ENCODE data around the gene USP32.

Gene USP32

DNA sequence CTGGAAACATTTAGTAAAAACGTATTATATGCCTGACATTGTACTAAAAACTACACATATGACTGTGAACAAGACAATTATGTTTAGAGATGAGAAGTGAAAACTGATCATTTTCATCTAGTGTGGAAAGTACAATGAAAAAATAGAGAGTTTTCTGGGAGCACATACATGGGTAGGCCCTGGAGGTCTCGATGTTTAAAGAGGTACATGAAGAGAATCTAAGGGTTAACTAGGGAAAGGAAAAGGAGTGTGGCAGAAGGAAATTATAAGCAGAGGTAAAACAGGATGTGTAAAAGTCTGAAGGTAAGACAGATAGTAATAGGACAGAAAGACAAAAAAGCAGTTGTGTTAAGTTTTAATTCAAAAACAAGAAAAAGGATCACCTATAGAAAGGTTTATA lies 113.7 kb downstream of the USP32 start:
- FAIRE-seq: no peak
- no peak for DNase-seq (ENCODE audit: insufficient read length)
- TF ChIP-seq POLR2A (IDR thresholded peaks at IDR 0.05; ENCODE audit: low read depth, low read length) (no peak), POLR2AphosphoS5 (IDR thresholded peaks at IDR 0.05; ENCODE audit: low read depth, low read length) (no peak), TAF1 (IDR thresholded peaks at IDR 0.05; ENCODE audit: borderline replicate concordance, low read depth, low read length) (no peak)

DNA sequence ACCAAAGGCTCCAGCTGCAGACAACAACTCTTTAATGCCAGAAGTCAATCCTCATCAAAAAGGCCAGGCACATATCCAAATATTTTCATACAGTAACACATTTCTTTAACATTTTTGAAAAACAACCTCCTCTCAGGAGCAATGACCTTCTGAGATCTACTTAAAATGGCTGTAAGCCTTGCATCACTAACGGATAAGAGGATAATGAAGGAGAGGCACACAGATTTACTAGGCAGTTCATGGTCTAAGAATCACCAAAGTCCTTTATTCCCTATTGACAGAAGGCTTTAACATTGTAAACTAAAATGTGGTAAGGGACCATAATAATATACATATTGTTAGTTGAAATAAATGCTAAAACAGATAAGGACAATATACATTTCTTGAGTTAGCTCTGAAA lies 114.7 kb downstream of the USP32 start:
- no peak for FAIRE-seq
- DNase-seq (ENCODE audit: insufficient read length): no peak
- TF ChIP-seq POLR2A (IDR thresholded peaks at IDR 0.05; ENCODE audit: low read depth, low read length) (no peak), POLR2AphosphoS5 (IDR thresholded peaks at IDR 0.05; ENCODE audit: low read depth, low read length) (no peak), TAF1 (IDR thresholded peaks at IDR 0.05; ENCODE audit: borderline replicate concordance, low read depth, low read length) (no peak)

DNA sequence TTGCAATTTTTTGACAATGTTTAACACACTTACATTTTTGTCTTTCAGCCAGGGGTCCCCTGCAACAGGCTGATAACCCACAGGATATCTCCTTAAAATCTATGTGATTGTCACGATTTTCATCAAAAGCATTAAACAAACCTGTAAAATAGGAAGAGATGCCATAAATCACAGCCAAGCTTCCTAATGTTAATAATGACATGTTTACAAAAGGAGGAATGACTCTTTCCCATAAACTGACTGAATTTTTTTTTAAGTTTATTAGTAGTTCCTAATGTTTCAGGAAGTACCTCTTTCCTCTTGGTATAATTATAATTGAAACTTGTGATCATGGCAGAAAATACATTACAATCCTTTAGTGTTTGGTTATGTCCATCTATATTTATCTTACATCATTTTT lies 122.5 kb downstream of the USP32 start:
- no peak for FAIRE-seq

DNA sequence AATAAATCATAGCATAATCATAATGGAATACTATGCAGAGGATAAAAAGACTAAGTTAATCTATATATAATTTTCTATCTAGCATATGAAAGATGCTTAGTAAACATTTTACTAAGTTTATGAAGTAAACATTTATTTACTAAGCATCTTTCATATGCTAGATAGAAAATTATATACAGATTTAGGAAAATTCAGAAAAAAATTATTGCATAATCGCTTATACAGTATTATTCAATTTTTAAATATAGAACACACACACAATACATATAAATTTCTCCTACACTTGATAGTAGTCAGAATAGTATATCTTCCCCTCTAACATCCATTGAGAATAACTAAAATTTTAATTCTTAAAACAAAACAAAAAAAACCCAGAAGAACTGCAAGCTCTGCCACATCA lies 131.4 kb downstream of the USP32 start:
- no peak for DNase-seq (ENCODE audit: insufficient read length)
- no peak for FAIRE-seq
- TF ChIP-seq POLR2AphosphoS5 (IDR thresholded peaks at IDR 0.05; ENCODE audit: low read depth, low read length) (no peak), TAF1 (IDR thresholded peaks at IDR 0.05; ENCODE audit: borderline replicate concordance, low read depth, low read length) (no peak), POLR2A (IDR thresholded peaks at IDR 0.05; ENCODE audit: low read depth, low read length) (no peak)

More for the DNA sequence above, 122.5 kb downstream of the USP32 start:
- no peak for TF ChIP-seq POLR2AphosphoS5 (IDR thresholded peaks at IDR 0.05; ENCODE audit: low read depth, low read length)
- no peak for DNase-seq (ENCODE audit: insufficient read length)

DNA sequence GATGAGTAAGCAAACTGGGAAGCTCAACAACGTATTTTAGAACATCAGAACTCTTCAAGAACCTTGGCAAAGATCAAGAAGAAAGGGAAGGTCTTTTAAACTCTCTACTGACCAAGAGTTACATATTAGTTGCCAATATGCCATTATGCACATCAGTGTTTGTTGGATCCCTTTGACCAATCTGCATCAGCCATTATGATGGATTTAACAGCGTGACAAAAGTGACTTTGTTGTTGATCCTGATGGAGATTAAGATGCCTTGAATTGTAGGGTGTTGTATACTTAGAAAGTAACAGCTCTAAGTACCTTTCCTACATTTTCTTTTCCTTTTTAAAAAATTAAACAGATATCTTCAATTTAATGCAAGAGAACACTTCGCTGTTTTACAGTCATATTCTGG lies 133.6 kb downstream of the USP32 start:
- FAIRE-seq: no peak

DNA sequence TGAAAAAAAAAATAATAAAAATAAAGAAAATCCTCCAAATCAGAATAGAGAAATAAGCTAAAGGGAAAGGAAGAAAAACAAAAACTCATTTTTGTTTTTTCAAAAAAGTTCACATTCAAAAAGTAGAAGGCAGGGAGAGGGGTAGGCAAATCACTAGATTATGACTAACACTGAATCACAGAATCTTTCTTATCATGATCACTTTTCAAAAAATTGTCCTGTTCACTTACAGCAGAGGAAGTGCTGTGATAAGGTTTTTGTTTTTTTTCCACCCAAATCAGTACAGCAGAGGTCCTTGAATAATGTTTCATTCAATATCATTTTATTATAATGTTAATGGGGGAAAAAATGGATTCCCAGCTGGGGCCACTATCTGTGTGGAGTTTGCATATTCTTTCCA lies 135.8 kb downstream of the USP32 start:
- TF ChIP-seq POLR2A (IDR thresholded peaks at IDR 0.05; ENCODE audit: low read depth, low read length) (no peak), POLR2AphosphoS5 (IDR thresholded peaks at IDR 0.05; ENCODE audit: low read depth, low read length) (no peak), TAF1 (IDR thresholded peaks at IDR 0.05; ENCODE audit: borderline replicate concordance, low read depth, low read length) (no peak)
- FAIRE-seq (no peak), DNase-seq (ENCODE audit: insufficient read length) (no peak)

More for the DNA sequence above, 133.6 kb downstream of the USP32 start:
- DNase-seq (ENCODE audit: insufficient read length): no peak
- TF ChIP-seq POLR2A (IDR thresholded peaks at IDR 0.05; ENCODE audit: low read depth, low read length): no peak
- TF ChIP-seq TAF1 (IDR thresholded peaks at IDR 0.05; ENCODE audit: borderline replicate concordance, low read depth, low read length): no peak
- TF ChIP-seq POLR2AphosphoS5 (IDR thresholded peaks at IDR 0.05; ENCODE audit: low read depth, low read length): no peak

DNA sequence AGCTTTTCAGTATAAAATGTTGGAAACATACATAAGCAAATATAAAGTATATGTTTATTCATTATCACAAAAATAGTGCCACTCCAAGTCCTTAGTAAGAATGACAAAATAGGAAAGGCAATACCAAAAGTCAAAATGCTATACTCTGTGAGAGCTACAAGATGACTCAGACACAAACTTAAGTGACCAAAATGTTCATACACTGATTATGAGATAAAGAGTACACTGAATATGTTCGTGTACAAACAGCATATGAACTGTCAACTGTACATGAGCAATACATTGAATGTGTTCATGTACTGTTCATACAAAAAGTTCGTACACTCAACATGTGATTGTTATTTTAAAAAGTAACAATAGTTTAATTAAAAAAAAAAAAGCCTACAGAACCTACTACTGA lies 138.9 kb downstream of the USP32 start:
- DNase-seq (ENCODE audit: insufficient read length): no peak
- TF ChIP-seq TAF1 (IDR thresholded peaks at IDR 0.05; ENCODE audit: borderline replicate concordance, low read depth, low read length): no peak
- TF ChIP-seq POLR2AphosphoS5 (IDR thresholded peaks at IDR 0.05; ENCODE audit: low read depth, low read length): no peak
- no peak for TF ChIP-seq POLR2A (IDR thresholded peaks at IDR 0.05; ENCODE audit: low read depth, low read length)
- no peak for FAIRE-seq

DNA sequence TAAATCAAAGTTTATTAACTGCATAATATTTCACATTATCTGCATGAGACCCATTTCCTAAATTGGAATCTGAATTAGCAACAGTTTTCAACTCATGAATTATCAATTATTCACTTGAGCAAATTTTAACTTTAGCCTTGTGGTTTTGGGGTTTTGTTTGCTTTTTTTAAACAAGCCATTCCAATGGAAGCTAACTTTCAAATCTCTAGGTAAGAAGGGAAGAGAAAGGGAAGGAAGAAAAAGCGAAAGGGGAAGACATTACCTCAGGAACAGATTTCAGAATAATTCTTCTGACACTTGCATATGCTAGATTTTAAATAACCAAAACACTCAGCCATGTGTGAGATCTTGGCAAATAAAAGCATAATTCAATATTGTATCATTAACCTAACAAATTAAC lies 139.5 kb downstream of the USP32 start:
- TF ChIP-seq POLR2A (IDR thresholded peaks at IDR 0.05; ENCODE audit: low read depth, low read length): no peak
- no peak for TF ChIP-seq POLR2AphosphoS5 (IDR thresholded peaks at IDR 0.05; ENCODE audit: low read depth, low read length)
- no peak for TF ChIP-seq TAF1 (IDR thresholded peaks at IDR 0.05; ENCODE audit: borderline replicate concordance, low read depth, low read length)
- FAIRE-seq: no peak
- no peak for DNase-seq (ENCODE audit: insufficient read length)

DNA sequence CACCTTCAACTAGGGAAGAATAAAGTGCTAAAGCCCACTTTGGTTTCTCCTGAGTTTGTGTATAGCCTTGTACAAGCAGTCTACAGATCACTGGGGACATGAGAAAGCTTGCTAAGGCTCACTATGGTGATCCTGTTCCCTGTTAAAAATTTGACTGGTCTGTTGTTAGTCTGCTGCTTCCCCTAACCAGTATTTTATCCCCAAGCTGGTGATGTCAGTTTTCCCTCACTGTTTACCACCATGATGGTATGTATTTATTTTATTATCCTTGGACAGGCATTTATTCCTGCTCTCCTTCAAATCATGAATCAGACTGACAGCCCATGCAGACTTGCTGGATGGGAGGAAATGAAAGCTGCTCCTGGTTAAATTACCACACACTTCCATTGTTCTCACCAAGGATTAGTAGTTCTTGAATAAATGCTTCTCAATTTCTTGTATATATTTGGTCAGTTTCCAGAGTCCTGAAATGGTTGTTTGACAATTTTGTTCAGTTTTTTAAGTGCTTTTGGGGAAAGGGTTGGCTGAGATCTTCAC lies 142.6 kb downstream of the USP32 start:
- no peak for FAIRE-seq
- TF ChIP-seq TAF1 (IDR thresholded peaks at IDR 0.05; ENCODE audit: borderline replicate concordance, low read depth, low read length) (no peak), POLR2A (IDR thresholded peaks at IDR 0.05; ENCODE audit: low read depth, low read length) (no peak), POLR2AphosphoS5 (IDR thresholded peaks at IDR 0.05; ENCODE audit: low read depth, low read length) (no peak)
- DNase-seq (ENCODE audit: insufficient read length): no peak

DNA sequence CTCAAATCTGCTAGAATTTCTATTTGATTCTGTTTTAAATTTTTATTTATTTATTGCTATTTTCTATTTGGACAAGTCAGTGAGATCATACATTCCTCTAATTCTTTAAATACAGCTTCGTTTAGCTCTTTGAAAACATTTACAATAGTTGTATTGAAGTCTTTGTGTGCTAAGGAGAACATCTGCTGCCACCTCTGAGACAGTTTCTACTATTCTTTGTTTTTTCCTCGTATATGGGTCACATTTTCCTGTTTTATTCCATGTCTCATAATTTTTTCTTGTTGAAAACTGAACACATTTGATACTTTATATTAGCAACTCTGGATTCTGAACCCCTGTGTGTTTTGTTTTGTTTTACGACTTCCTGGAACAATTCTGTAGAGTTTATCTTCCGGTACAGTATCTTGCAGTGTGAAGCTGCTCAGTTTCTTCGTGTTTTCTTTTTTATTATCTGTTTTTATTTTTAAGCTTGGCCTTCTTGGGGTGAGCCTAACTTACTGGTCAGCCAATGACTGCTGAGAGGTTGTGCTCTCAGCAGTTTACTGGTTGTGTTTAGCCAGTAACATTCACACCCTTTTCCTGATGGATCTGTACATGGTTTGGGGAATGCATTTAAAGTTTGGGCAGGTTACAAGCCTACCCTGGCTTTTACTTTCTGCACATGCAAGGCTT lies 143.2 kb downstream of the USP32 start:
- TF ChIP-seq POLR2AphosphoS5 (IDR thresholded peaks at IDR 0.05; ENCODE audit: low read depth, low read length): no peak
- TF ChIP-seq TAF1 (IDR thresholded peaks at IDR 0.05; ENCODE audit: borderline replicate concordance, low read depth, low read length): no peak
- TF ChIP-seq POLR2A (IDR thresholded peaks at IDR 0.05; ENCODE audit: low read depth, low read length): no peak
- FAIRE-seq (no peak), DNase-seq (ENCODE audit: insufficient read length) (no peak)

DNA sequence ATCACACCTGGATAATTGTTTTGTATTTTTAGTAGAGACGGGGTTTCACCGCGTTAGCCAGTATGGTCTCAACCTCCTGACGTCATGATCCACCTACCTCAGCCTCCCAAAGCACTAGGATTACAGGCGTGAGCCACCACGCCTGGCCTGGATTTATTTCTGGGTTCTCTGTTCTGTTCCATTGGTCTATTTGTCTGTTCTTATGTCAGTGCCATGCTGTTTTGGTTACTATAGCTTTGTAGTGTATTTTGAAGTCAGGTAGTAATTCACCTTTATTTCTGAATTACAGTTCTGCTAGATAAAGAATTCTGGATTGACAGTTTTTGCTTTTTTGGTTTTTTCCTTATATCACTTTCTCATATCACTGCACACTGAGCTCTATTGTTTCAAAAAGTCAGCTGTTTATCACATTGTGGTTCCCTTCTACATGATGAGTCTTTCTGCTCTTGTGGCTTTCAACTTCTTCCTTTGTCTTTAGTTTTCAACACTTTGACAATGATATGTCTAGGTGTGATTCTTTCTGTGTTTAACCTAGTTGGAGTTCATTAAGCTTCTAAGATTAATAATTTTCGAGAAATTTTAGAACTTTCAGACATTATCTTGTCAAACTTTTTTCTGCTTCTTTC lies 144.0 kb downstream of the USP32 start:
- TF ChIP-seq POLR2AphosphoS5 (IDR thresholded peaks at IDR 0.05; ENCODE audit: low read depth, low read length): no peak
- TF ChIP-seq POLR2A (IDR thresholded peaks at IDR 0.05; ENCODE audit: low read depth, low read length): no peak
- no peak for TF ChIP-seq TAF1 (IDR thresholded peaks at IDR 0.05; ENCODE audit: borderline replicate concordance, low read depth, low read length)
- FAIRE-seq: no peak
- DNase-seq (ENCODE audit: insufficient read length): no peak

DNA sequence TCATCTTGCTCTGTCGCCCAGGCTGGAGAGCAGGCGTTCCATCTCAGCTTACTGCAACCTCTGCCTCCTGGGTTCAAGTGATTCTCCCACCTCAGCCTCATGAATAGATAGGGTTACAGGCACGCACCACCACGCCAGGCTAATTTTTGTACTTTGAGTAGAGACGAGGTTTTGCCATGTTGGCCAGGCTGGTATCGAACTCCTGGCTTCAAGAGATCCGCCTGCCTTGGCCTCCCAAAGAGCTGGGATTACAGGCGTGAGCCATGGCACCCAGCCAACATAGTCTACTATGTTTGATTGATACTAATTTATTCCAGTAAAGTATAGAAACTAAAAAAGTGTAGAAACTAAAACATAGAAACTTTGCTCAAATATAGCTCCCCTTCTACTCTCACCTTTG lies 147.3 kb downstream of the USP32 start:
- FAIRE-seq: no peak
- no peak for DNase-seq (ENCODE audit: insufficient read length)
- TF ChIP-seq TAF1 (IDR thresholded peaks at IDR 0.05; ENCODE audit: borderline replicate concordance, low read depth, low read length): no peak
- TF ChIP-seq POLR2AphosphoS5 (IDR thresholded peaks at IDR 0.05; ENCODE audit: low read depth, low read length): no peak
- no peak for TF ChIP-seq POLR2A (IDR thresholded peaks at IDR 0.05; ENCODE audit: low read depth, low read length)

All from GM12892 (cell line).